GM23338 (cell line): ENCODE measurements around the gene TBC1D8B. TPM values are rescaled to one million over a fixed set of nuclear protein-coding genes. Genes with fewer than 3 reads are reported as not detected.
"Not testable (repeated sequence)": the region's sequence is repeated elsewhere in the genome, so short reads cannot be mapped to it uniquely, and the experiment has no call there.

ENCODE experiments used
- ATAC-seq: fragments of 200-7000 bp; cut with Tn5 transposase; 3 replicates; pipeline ENCODE4 v1.9.1; 2020
- DNase-seq: peaks from one replicate; pipeline ENCODE4 v3.0.0-alpha.2; 2015; ENCODE audit warnings: low spot score
- H2AFZ ChIP-seq: fragments of 200-600 bp; sonication (generic); 2 replicates; pipeline ENCODE4 v1.8.0; 2016; ENCODE audit warnings: antibody characterized with exemption, mild to moderate bottlenecking, moderate library complexity
- H3F3A ChIP-seq: fragments of 200-600 bp; sonication (generic); replicated peaks from 2 replicates; pipeline ENCODE4 v1.8.0; 2017; ENCODE audit warnings: antibody characterized with exemption, mixed run types, low read depth
- H3K27ac ChIP-seq: fragments of 200-600 bp; sonication (generic); 2 replicates; pipeline ENCODE4 v1.6.1; 2016; ENCODE audit warnings: low read depth
- H3K27me3 ChIP-seq: fragments of 200-600 bp; sonication (generic); 2 replicates; pipeline ENCODE4 v1.8.0; 2016; ENCODE audit warnings: mild to moderate bottlenecking, mixed run types, moderate library complexity; ENCODE audit not compliant: insufficient read depth
- H3K36me3 ChIP-seq: fragments of 200-600 bp; sonication (generic); 2 replicates; pipeline ENCODE4 v1.8.0; 2016; ENCODE audit warnings: mild to moderate bottlenecking; ENCODE audit not compliant: insufficient read depth
- H3K4me1 ChIP-seq: fragments of 200-600 bp; sonication (generic); 2 replicates; pipeline ENCODE4 v1.8.0; 2016; ENCODE audit warnings: mild to moderate bottlenecking, moderate library complexity; ENCODE audit not compliant: insufficient read depth
- H3K4me2 ChIP-seq: fragments of 200-600 bp; sonication (generic); 2 replicates; pipeline ENCODE4 v1.7.1; 2017; ENCODE audit warnings: mixed run types
- H3K4me3 ChIP-seq: fragments of 200-600 bp; sonication (generic); 2 replicates; pipeline ENCODE4 v1.6.1; 2016; ENCODE audit warnings: mixed run types
- H3K79me2 ChIP-seq: fragments of 200-600 bp; sonication (generic); replicated peaks from 2 replicates; pipeline ENCODE4 v1.8.0; 2017; ENCODE audit warnings: mild to moderate bottlenecking; ENCODE audit not compliant: insufficient read depth
- H3K9me2 ChIP-seq: fragments of 200-600 bp; sonication (generic); 2 replicates; pipeline ENCODE4 v1.8.0; 2017; ENCODE audit not compliant: insufficient read depth
- H4K20me1 ChIP-seq: fragments of 200-600 bp; sonication (generic); replicated peaks from 2 replicates; pipeline ENCODE4 v1.8.0; 2017; ENCODE audit warnings: mild to moderate bottlenecking; ENCODE audit not compliant: insufficient read depth
- H3K27ac Mint-ChIP-seq: 2 replicates; pipeline ENCODE4 v1.8.0; 2020; ENCODE audit warnings: inconsistent platforms, mild to moderate bottlenecking, moderate library complexity, mixed read lengths
- H3K27me3 Mint-ChIP-seq: 3 replicates; pipeline ENCODE4 v1.8.0; 2022; ENCODE audit warnings: low read depth, mild to moderate bottlenecking, moderate library complexity, mixed read lengths, inconsistent platforms; ENCODE audit not compliant: insufficient read depth, poor library complexity
- H3K36me3 Mint-ChIP-seq: 3 replicates; pipeline ENCODE4 v1.8.0; 2021; ENCODE audit warnings: low read depth, mild to moderate bottlenecking, inconsistent platforms, moderate library complexity, mixed read lengths
- H3K4me1 Mint-ChIP-seq: 3 replicates; pipeline ENCODE4 v1.8.0; 2020; ENCODE audit warnings: mild to moderate bottlenecking, inconsistent platforms, mixed read lengths
- H3K4me3 Mint-ChIP-seq: 3 replicates; pipeline ENCODE4 v1.8.0; 2021; ENCODE audit warnings: moderate library complexity, mild to moderate bottlenecking, inconsistent platforms, mixed read lengths
- H3K9me3 Mint-ChIP-seq: 3 replicates; pipeline ENCODE4 v1.8.0; 2020; ENCODE audit warnings: moderate library complexity, mild to moderate bottlenecking, inconsistent platforms, mixed read lengths
- ZNF331 ChIP-seq: fragments of 250-450 bp; sonication (Bioruptor Pico); IDR thresholded peaks from 2 replicates; pipeline ENCODE4 v1.5.0; 2020; ENCODE audit warnings: low read depth, mild to moderate bottlenecking, moderate library complexity
- polyA plus RNA-seq: library from polyadenylated mRNA; unstranded; fragments of >200 nt; fragmentation: Nextera tagmentation; extraction: Ambion mirVana; gene quantifications from 2 replicates; pipeline ENCODE4 v1.2.1, GENCODE V29; 2016
- total RNA-seq: library from RNA; depleted of rRNA; stranded (reverse); fragments of >200 nt; shearing (Covaris generic); gene quantifications from 2 replicates; pipeline ENCODE4 v1.2.3, GENCODE V29; 2014
- TF ChIP-seq, protein P1 (sequence below): fragments of 250-450 bp; sonication (Bioruptor Pico); IDR thresholded peaks from 2 replicates; pipeline ENCODE4 v1.5.0; 2020; ENCODE audit warnings: mild to moderate bottlenecking, moderate library complexity
- TF ChIP-seq, protein P2 (sequence below), 2 experiments: fragments of 200-600 bp in 1 of 2; sonication (generic) in 1 of 2; conservative IDR thresholded peaks; 2 replicates each; pipeline versions ENCODE4 v1.5.1 to v1.6.1; 2016 to 2017; ENCODE audit warnings: antibody characterized with exemption in 2 of 2, low read depth in 2 of 2, mild to moderate bottlenecking in 2 of 2, moderate library complexity in 1 of 2

The TBC1D8B gene
- total and polyA plus RNA-seq, 2 experiments from 2014 or later, result 5.5 to 7.6 TPM

DNA sequence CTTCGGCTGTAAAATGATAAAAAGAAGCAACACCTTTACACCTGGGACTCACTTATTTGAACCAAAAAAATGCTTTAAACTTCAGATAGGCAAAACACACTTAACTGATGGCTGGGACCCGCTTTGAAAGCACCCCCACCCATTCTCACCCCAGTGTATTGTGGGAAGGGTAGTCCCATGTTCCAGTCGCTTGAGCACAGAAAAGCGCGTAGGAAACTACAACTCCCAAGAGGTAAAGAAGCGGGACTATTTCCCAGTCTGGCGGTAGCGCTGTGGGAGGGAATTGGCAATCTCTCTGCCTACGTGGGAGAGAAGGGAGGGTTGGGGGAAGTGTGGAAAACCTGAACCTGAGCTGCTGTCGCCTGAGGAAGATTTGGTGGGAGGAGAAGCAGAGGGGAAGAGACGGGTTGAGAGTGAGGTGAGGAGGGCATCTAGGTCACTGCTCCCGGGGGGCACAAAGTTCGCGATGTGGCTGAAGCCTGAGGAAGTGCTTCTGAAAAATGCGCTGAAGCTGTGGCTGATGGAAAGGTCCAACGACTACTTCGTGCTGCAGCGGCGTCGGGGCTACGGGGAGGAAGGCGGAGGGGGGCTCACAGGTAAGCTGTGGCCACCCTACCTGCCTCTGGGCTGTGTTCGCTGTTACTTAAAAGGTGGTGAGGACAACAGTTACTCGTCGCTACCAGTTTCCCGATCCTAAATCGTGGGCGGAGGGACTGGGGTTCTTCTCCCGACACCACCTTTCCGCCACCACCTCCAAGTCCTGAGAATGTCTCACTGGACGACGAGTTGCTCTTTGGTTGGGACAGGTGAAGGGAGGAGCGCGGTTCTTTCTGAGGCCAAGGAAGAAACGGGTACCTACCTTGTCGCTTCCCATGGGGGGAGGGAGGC lies at the start of gene TBC1D8B (continued):
- TF ChIP-seq, protein P1, sequence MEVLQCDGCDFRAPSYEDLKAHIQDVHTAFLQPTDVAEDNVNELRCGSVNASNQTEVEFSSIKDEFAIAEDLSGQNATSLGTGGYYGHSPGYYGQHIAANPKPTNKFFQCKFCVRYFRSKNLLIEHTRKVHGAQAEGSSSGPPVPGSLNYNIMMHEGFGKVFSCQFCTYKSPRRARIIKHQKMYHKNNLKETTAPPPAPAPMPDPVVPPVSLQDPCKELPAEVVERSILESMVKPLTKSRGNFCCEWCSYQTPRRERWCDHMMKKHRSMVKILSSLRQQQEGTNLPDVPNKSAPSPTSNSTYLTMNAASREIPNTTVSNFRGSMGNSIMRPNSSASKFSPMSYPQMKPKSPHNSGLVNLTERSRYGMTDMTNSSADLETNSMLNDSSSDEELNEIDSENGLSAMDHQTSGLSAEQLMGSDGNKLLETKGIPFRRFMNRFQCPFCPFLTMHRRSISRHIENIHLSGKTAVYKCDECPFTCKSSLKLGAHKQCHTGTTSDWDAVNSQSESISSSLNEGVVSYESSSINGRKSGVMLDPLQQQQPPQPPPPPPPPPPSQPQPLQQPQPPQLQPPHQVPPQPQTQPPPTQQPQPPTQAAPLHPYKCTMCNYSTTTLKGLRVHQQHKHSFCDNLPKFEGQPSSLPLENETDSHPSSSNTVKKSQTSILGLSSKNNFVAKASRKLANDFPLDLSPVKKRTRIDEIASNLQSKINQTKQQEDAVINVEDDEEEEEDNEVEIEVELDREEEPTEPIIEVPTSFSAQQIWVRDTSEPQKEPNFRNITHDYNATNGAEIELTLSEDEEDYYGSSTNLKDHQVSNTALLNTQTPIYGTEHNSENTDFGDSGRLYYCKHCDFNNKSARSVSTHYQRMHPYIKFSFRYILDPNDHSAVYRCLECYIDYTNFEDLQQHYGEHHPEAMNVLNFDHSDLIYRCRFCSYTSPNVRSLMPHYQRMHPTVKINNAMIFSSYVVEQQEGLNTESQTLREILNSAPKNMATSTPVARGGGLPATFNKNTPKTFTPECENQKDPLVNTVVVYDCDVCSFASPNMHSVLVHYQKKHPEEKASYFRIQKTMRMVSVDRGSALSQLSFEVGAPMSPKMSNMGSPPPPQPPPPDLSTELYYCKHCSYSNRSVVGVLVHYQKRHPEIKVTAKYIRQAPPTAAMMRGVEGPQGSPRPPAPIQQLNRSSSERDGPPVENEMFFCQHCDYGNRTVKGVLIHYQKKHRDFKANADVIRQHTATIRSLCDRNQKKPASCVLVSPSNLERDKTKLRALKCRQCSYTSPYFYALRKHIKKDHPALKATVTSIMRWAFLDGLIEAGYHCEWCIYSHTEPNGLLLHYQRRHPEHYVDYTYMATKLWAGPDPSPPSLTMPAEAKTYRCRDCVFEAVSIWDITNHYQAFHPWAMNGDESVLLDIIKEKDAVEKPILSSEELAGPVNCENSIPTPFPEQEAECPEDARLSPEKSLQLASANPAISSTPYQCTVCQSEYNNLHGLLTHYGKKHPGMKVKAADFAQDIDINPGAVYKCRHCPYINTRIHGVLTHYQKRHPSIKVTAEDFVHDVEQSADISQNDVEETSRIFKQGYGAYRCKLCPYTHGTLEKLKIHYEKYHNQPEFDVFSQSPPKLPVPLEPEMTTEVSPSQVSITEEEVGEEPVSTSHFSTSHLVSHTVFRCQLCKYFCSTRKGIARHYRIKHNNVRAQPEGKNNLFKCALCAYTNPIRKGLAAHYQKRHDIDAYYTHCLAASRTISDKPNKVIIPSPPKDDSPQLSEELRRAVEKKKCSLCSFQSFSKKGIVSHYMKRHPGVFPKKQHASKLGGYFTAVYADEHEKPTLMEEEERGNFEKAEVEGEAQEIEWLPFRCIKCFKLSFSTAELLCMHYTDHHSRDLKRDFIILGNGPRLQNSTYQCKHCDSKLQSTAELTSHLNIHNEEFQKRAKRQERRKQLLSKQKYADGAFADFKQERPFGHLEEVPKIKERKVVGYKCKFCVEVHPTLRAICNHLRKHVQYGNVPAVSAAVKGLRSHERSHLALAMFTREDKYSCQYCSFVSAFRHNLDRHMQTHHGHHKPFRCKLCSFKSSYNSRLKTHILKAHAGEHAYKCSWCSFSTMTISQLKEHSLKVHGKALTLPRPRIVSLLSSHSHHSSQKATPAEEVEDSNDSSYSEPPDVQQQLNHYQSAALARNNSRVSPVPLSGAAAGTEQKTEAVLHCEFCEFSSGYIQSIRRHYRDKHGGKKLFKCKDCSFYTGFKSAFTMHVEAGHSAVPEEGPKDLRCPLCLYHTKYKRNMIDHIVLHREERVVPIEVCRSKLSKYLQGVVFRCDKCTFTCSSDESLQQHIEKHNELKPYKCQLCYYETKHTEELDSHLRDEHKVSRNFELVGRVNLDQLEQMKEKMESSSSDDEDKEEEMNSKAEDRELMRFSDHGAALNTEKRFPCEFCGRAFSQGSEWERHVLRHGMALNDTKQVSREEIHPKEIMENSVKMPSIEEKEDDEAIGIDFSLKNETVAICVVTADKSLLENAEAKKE (CRISPR knock-in tag), result no peak

DNA sequence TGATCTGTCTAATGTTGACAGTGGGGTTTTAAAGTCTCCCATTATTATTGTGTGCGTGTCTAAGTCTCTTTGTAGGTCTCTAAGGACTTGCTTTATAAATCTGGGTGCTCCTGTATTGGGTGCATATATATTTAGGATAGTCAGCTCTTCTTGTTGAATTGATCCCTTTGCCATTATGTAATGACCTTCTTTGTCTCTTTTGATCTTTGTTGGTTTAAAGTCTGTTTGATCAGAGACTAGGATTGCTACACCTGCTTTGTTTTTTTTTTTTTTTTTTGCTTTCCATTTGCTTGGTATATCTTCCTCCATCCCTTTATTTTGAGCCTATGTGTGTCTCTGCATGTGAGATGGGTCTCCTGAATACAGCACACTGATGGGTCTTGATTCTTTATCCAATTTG lies 33.2 kb upstream of the TBC1D8B start:
- not testable (repeated sequence) for H3K36me3 Mint-ChIP-seq, H3K4me3 Mint-ChIP-seq

DNA sequence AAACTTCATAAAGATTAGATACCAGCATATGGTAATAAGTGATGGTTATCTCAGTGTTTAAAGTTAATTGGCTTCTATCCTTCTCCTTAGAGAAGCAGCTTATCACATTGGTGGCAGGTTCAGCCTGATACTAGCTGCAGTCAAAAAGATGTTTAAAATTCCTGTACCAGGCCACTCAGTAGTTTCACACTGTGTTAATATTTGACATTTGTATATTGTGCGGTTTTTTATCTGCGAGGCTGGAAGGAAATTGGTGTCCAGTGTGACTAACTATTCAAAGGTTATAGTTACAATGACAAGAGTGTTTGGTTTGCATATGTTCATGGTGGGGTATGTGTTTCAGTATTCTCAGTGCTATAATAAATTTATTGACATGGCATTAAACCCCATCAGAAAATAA lies 27.5 kb upstream of the TBC1D8B start:
- Histone ChIP-seq H3K4me1 (no peaks in the 10 kb centered on the region), H2AFZ (no peak overlapping the region), H3K4me2 (no peak overlapping the region), H3K27ac (no peak overlapping the region), H3K27me3 (no peaks in the 10 kb centered on the region), H3K9me2 (no peaks in the 10 kb centered on the region), H4K20me1 (no peaks in the 10 kb centered on the region), H3K36me3 (no peaks in the 10 kb centered on the region), H3K4me3 (no peak overlapping the region), H3K79me2 (no peaks in the 10 kb centered on the region), H3F3A (no peaks in the 10 kb centered on the region)
- no peak overlapping the region for H3K4me3 Mint-ChIP-seq
- H3K4me1 Mint-ChIP-seq, result no peaks in the 10 kb centered on the region
- no peak for DNase-seq
- no peak overlapping the region for H3K27ac Mint-ChIP-seq
- H3K36me3 Mint-ChIP-seq, result peaks cover 4% of the 10 kb centered on the region; the same call in 2 of the 3 replicates
- peaks cover 14% of the 10 kb centered on the region for H3K9me3 Mint-ChIP-seq
- H3K27me3 Mint-ChIP-seq, result no peaks in the 10 kb centered on the region
- ATAC-seq, result no peak
- no peak for TF ChIP-seq ZNF331 (CRISPR knock-in tag)
- TF ChIP-seq, protein P2, sequence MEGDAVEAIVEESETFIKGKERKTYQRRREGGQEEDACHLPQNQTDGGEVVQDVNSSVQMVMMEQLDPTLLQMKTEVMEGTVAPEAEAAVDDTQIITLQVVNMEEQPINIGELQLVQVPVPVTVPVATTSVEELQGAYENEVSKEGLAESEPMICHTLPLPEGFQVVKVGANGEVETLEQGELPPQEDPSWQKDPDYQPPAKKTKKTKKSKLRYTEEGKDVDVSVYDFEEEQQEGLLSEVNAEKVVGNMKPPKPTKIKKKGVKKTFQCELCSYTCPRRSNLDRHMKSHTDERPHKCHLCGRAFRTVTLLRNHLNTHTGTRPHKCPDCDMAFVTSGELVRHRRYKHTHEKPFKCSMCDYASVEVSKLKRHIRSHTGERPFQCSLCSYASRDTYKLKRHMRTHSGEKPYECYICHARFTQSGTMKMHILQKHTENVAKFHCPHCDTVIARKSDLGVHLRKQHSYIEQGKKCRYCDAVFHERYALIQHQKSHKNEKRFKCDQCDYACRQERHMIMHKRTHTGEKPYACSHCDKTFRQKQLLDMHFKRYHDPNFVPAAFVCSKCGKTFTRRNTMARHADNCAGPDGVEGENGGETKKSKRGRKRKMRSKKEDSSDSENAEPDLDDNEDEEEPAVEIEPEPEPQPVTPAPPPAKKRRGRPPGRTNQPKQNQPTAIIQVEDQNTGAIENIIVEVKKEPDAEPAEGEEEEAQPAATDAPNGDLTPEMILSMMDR (conservative IDR thresholded peaks at IDR 0.05; ENCODE audit: low read depth in 2 of 2), result no peak

More for the DNA sequence above, 33.2 kb upstream of the TBC1D8B start:
- not testable (repeated sequence) for H3K4me1 ChIP-seq, H3K4me1 Mint-ChIP-seq, H4K20me1 ChIP-seq, H3K9me2 ChIP-seq, H3K4me2 ChIP-seq, H3K27ac ChIP-seq, H3K27ac Mint-ChIP-seq, H3K36me3 ChIP-seq, H3K79me2 ChIP-seq, H3K27me3 Mint-ChIP-seq, H2AFZ ChIP-seq, H3K27me3 ChIP-seq, ATAC-seq, H3K4me3 ChIP-seq, H3F3A ChIP-seq, DNase-seq
- H3K9me3 Mint-ChIP-seq, result peaks cover 15% of the 10 kb centered on the region
